ENCODE measurements around the gene NME5. TPM values are rescaled to one million over a fixed set of nuclear protein-coding genes. Genes with fewer than 3 reads are reported as not detected.

The NME5 gene
- total RNA-seq, 1 experiment from 2014 or later: 3.1 TPM

DNA sequence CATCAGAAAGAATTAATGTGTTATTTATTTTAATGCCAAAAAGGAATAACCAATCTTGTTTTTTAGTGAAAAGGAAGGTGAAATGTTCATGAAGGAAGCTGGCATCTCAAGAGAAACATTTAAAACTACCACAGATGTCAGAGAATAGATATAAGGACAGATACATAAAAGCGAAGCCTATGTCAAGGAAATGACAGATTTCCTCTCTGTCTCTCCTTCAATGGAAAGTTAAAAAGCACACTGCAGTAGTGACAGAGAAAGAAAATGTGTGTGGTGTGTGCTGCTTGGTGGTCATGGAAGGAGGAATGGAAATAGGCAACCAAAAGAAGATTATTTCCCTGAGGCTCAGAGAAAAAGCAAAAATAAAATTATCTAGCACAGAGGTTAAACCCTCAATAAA, 46.2 kb downstream of the NME5 start:
- Histone ChIP-seq H3K4me1 (ENCODE audit: control insufficient read depth in 1 of 2, insufficient read depth in 2 of 2, low read length in 2 of 2) (peaks cover 0 to 14% of the 10 kb centered on the region in 2 experiments; a peak in 2 of 4 replicates), H3K4me2 (ENCODE audit: low read length) (no peak overlapping the region), H3K9me3 (ENCODE audit: control insufficient read depth in 1 of 2, insufficient read depth in 1 of 2, low read depth in 1 of 2, low read length in 2 of 2) (no peaks in the 10 kb centered on the region), H3K27me3 (ENCODE audit: insufficient read depth, low read length) (no peaks in the 10 kb centered on the region; the same call in 1 of the 2 replicates), H3K79me2 (ENCODE audit: insufficient read depth, low read length) (no peaks in the 10 kb centered on the region), H3K4me3 (replicated peaks in 1 of 2; ENCODE audit: low read depth in 1 of 2, low read length in 2 of 2) (no peak overlapping the region), H3K9me2 (ENCODE audit: insufficient read depth) (no peaks in the 10 kb centered on the region), H3K9ac (ENCODE audit: low read length) (no peak overlapping the region), H3K27ac (ENCODE audit: low read depth, low read length) (no peak overlapping the region), H3K36me3 (ENCODE audit: control insufficient read depth in 1 of 2, insufficient read depth in 2 of 2, low read length in 2 of 2) (no peaks in the 10 kb centered on the region), H2AFZ (ENCODE audit: low read depth, low read length, poor library complexity, severe bottlenecking) (no peak overlapping the region), H4K20me1 (ENCODE audit: insufficient read depth) (no peaks in the 10 kb centered on the region)
- POLR2A ChIA-PET: no interaction called here
- CTCF ChIA-PET: no interaction called here
- no TSS peak for BruUV-seq (replicated peaks)
- no peak for DNase-seq (ENCODE audit: low read depth, low spot score)
- RAD21 ChIA-PET (ENCODE audit: low non-redundant PET in 1 of 2, low total read pairs in 2 of 2, uncharacterized antibody in 2 of 2, unreplicated experiment in 2 of 2): no interaction called here
- TF ChIP-seq ELF1 (IDR thresholded peaks at IDR 0.05; ENCODE audit: borderline replicate concordance, low read depth) (no peak), FOSL1 (IDR thresholded peaks at IDR 0.05; ENCODE audit: low read depth) (no peak), CBX3 (IDR thresholded peaks at IDR 0.05; ENCODE audit: low read depth) (no peak), EZH2 (IDR thresholded peaks at IDR 0.05) (no peak), CEBPB (IDR thresholded peaks at IDR 0.05; ENCODE audit: low read depth) (no peak)
- TF ChIP-seq, protein P1, sequence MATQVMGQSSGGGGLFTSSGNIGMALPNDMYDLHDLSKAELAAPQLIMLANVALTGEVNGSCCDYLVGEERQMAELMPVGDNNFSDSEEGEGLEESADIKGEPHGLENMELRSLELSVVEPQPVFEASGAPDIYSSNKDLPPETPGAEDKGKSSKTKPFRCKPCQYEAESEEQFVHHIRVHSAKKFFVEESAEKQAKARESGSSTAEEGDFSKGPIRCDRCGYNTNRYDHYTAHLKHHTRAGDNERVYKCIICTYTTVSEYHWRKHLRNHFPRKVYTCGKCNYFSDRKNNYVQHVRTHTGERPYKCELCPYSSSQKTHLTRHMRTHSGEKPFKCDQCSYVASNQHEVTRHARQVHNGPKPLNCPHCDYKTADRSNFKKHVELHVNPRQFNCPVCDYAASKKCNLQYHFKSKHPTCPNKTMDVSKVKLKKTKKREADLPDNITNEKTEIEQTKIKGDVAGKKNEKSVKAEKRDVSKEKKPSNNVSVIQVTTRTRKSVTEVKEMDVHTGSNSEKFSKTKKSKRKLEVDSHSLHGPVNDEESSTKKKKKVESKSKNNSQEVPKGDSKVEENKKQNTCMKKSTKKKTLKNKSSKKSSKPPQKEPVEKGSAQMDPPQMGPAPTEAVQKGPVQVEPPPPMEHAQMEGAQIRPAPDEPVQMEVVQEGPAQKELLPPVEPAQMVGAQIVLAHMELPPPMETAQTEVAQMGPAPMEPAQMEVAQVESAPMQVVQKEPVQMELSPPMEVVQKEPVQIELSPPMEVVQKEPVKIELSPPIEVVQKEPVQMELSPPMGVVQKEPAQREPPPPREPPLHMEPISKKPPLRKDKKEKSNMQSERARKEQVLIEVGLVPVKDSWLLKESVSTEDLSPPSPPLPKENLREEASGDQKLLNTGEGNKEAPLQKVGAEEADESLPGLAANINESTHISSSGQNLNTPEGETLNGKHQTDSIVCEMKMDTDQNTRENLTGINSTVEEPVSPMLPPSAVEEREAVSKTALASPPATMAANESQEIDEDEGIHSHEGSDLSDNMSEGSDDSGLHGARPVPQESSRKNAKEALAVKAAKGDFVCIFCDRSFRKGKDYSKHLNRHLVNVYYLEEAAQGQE (IDR thresholded peaks at IDR 0.05; ENCODE audit: low read depth): no peak
- intact Hi-C loops (cut with micrococcal nuclease): no loop called here
- no peak for ATAC-seq

DNA sequence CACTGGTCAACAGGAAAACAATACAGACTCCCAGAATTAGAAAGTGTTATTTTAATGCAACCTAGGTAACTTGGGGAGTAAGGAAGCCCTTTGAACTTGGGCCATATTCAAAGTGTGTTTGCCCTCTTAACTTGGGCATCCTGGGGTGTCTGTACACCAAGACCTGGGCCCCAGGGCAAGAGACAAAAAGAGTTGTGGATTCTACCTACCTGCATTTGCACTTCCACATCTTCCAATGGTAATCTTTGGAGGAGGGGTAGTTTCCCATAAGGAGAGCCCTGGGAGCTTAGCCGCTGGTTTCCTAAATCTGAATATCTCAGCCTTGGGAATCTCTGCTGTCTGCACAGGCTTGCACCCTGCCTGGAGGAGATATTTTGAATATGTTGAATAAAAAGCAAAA, 46.9 kb downstream of the NME5 start:
- no peaks in the 10 kb centered on the region for H3K36me3 ChIP-seq (ENCODE audit: control insufficient read depth in 1 of 2, insufficient read depth in 2 of 2, low read length in 2 of 2)
- TF ChIP-seq ZFX (IDR thresholded peaks at IDR 0.05) (no peak), SIN3A (IDR thresholded peaks at IDR 0.05; ENCODE audit: low read depth) (no peak), POLR2A (IDR thresholded peaks at IDR 0.05; ENCODE audit: borderline replicate concordance, extremely low read depth, insufficient read depth, insufficient read length) (no peak)
- H2AFZ ChIP-seq (ENCODE audit: low read depth, low read length, poor library complexity, severe bottlenecking): no peak overlapping the region
- no peak overlapping the region for H3K9ac ChIP-seq (ENCODE audit: low read length)
- DNase-seq (ENCODE audit: low read depth, low spot score): no peak
- no peak for ATAC-seq
- no peaks in the 10 kb centered on the region for H3K9me2 ChIP-seq (ENCODE audit: insufficient read depth)
- POLR2A ChIA-PET: no interaction called here
- H3K9me3 ChIP-seq (ENCODE audit: control insufficient read depth in 1 of 2, insufficient read depth in 1 of 2, low read depth in 1 of 2, low read length in 2 of 2): no peaks in the 10 kb centered on the region
- CTCF ChIA-PET: interaction anchor here (2.2 kb wide), 1 partner anchor 10 kb away, joined by 6 read pairs; no protein-coding TSS in a partner anchor
- intact Hi-C loops (cut with micrococcal nuclease): no loop called here
- no peak overlapping the region for H3K4me3 ChIP-seq (replicated peaks in 1 of 2; ENCODE audit: low read depth in 1 of 2, low read length in 2 of 2)
- H3K27me3 ChIP-seq (ENCODE audit: insufficient read depth, low read length): no peaks in the 10 kb centered on the region; the same call in 1 of the 2 replicates
- no peaks in the 10 kb centered on the region for H3K79me2 ChIP-seq (ENCODE audit: insufficient read depth, low read length)
- peaks cover 0 to 12% of the 10 kb centered on the region in 2 experiments; a peak in 2 of 4 replicates for H3K4me1 ChIP-seq (ENCODE audit: control insufficient read depth in 1 of 2, insufficient read depth in 2 of 2, low read length in 2 of 2)
- H3K4me2 ChIP-seq (ENCODE audit: low read length): no peak overlapping the region
- H4K20me1 ChIP-seq (ENCODE audit: insufficient read depth): no peaks in the 10 kb centered on the region
- no peak overlapping the region for H3K27ac ChIP-seq (ENCODE audit: low read depth, low read length)
- RAD21 ChIA-PET (ENCODE audit: low non-redundant PET in 1 of 2, low total read pairs in 2 of 2, uncharacterized antibody in 2 of 2, unreplicated experiment in 2 of 2): no interaction called here
- BruUV-seq (replicated peaks): no TSS peak

Data from HCT116 (cell line).